Measurements from ENCODE around the gene TEAD1.
"Not testable (repeated sequence)": the region's sequence is repeated elsewhere in the genome, so short reads cannot be mapped to it uniquely, and the experiment has no call there.

The TEAD1 gene

GRCh38 chr11:12744826-12745502, 70.7 kb downstream of the TEAD1 start:
- DNase-seq: no peak

- DNase-seq: no peak
Observed at GRCh38 chr11:12745787-12746186, 71.6 kb downstream of the TEAD1 start.

- no peak for DNase-seq
Observed at GRCh38 chr11:12746593-12747097, 72.4 kb downstream of the TEAD1 start.

- no peak for DNase-seq
Observed at GRCh38 chr11:12748561-12748960, 74.3 kb downstream of the TEAD1 start.

- DNase-seq: no peak
Observed at GRCh38 chr11:12749442-12749841, 75.2 kb downstream of the TEAD1 start.

GRCh38 chr11:12750181-12750580, 76.0 kb downstream of the TEAD1 start:
- DNase-seq: no peak

- no peak for DNase-seq
Observed at GRCh38 chr11:12752868-12753524, 78.8 kb downstream of the TEAD1 start.

- DNase-seq: no peak
Observed at GRCh38 chr11:12754021-12754420, 79.8 kb downstream of the TEAD1 start.

- no peak for DNase-seq
Observed at GRCh38 chr11:12754582-12755234, 80.5 kb downstream of the TEAD1 start.

- no peak for DNase-seq
Observed at GRCh38 chr11:12755510-12756453, 81.6 kb downstream of the TEAD1 start.

- no peak for DNase-seq
Observed at GRCh38 chr11:12756454-12756806, 82.2 kb downstream of the TEAD1 start.

GRCh38 chr11:12756867-12757266, 82.6 kb downstream of the TEAD1 start:
- no peak for DNase-seq

- no peak for DNase-seq
Observed at GRCh38 chr11:12757416-12757815, 83.2 kb downstream of the TEAD1 start.

GRCh38 chr11:12758117-12758516, 83.9 kb downstream of the TEAD1 start:
- DNase-seq: not testable (repeated sequence)

- DNase-seq: no peak
Observed at GRCh38 chr11:12761029-12761428, 86.8 kb downstream of the TEAD1 start.

- DNase-seq: no peak
Observed at GRCh38 chr11:12762278-12762677, 88.1 kb downstream of the TEAD1 start.

GRCh38 chr11:12762696-12763324, 88.6 kb downstream of the TEAD1 start:
- no peak for DNase-seq

- DNase-seq: no peak
Observed at GRCh38 chr11:12764187-12764914, 90.1 kb downstream of the TEAD1 start.

- DNase-seq: no peak
Observed at GRCh38 chr11:12765428-12765827, 91.2 kb downstream of the TEAD1 start.

- no peak for DNase-seq
Observed at GRCh38 chr11:12767027-12767426, 92.8 kb downstream of the TEAD1 start.

- DNase-seq: no peak
Observed at GRCh38 chr11:12767577-12767976, 93.4 kb downstream of the TEAD1 start.

Data from activated CD4-positive, alpha-beta T cell treated with anti-CD3 and anti-CD28 coated beads for 48 hours (primary cell).